Measurements from ENCODE around the gene EML1. TPM values are rescaled to one million over a fixed set of nuclear protein-coding genes. Genes with fewer than 3 reads are reported as not detected.

EML1 gene
- total and polyA plus RNA-seq, 2 of the 13 experiments (the other 11 are each of a cell fraction or from before 2014, with no cell fraction given), result 0.59 to 1.7 TPM

DNA sequence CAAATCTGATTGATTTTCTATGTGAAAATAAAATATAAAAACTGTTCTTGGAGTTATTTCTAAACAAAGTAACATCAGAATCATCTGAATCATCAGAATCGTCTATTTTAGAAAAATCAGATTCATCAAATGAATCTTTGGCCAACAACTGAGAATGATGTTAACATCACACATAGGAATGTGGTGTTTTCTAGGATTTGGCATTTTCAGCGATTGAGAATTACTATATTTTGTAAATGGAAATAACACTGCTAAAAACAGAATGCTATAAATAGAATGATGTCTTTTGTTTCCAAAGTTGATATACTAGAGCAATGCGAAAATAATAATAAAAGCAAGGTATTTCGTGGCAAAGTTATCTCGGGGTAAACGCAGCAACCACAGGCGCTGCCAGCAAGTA, 198.1 kb downstream of the EML1 start:
- no peak overlapping the region for H3K4me2 ChIP-seq (ENCODE audit: low read depth, low read length)
- DNase-seq (ENCODE audit: low spot score), result no peak
- H2AFZ ChIP-seq (ENCODE audit: low read length), result no peak overlapping the region
- ChIA-PET CTCF (ENCODE audit: low intra/inter-chr PET ratio, low total read pairs) (no interaction called here), POLR2A (no interaction called here)
- in situ Hi-C loops (cut with HindIII; ENCODE audit: extremely low pct_ligation_motif_present, low pct_unique_long_range_greater_than_20kb) (no loop called here), intact Hi-C loops (cut with micrococcal nuclease; ENCODE audit: unreplicated experiment) (no loop called here)
- no peaks in the 10 kb centered on the region for H4K20me1 ChIP-seq (ENCODE audit: insufficient read depth, low read length)
- no peak for ATAC-seq
- H3K36me3 ChIP-seq (replicated peaks in 1 of 2; ENCODE audit: control insufficient read depth in 1 of 2, insufficient read depth in 2 of 2, low read length in 2 of 2), result no peaks in the 10 kb centered on the region
- no peaks in the 10 kb centered on the region for H3K4me1 ChIP-seq (ENCODE audit: insufficient read depth, low read length)
- TF ChIP-seq ZNF180 (CRISPR knock-in tag; IDR thresholded peaks at IDR 0.05; ENCODE audit: borderline replicate concordance, low read depth) (no peak), POLR2G (IDR thresholded peaks at IDR 0.05; ENCODE audit: low read depth, low read length) (no peak), ZNF737 (CRISPR knock-in tag; IDR thresholded peaks at IDR 0.05; ENCODE audit: borderline replicate concordance) (no peak)
- no TSS peak for BruUV-seq (replicated peaks)
- H3K27me3 ChIP-seq (ENCODE audit: control insufficient read depth in 1 of 2, insufficient read depth in 2 of 2, low read length in 2 of 2), result no peaks in the 10 kb centered on the region
- no peak overlapping the region for H3K27ac ChIP-seq (ENCODE audit: extremely low read length, insufficient read depth, low read length)
- H3K9ac ChIP-seq (ENCODE audit: insufficient read depth, low read depth, low read length), result no peak overlapping the region
- H3K4me3 ChIP-seq (replicated peaks in 1 of 3; ENCODE audit: insufficient read depth in 1 of 3, low read depth in 2 of 3, low read length in 3 of 3), result no peak overlapping the region
- 92% methylated on average over 7 of the region's 7 CpGs for WGBS (ENCODE audit: low lambda C conversion rate)
- peaks cover 14% of the 10 kb centered on the region for H3K79me2 ChIP-seq (ENCODE audit: insufficient read depth, low read length)
- no peak for FAIRE-seq
- H3K9me3 ChIP-seq (ENCODE audit: low read length), result no peaks in the 10 kb centered on the region

Small RNA genes lying within 50 kb of the gene (small RNA-seq; reads per million reads assigned to genes)
- 0 to 3.9 (median 0) reads per million in 3 experiments for gene RNU1-47P (ENCODE audit: insufficient read depth in 2 of 3, insufficient read length in 3 of 3, low read depth in 2 of 3, low replicate concordance in 1 of 3)

Other genes starting within 250 kb of the EML1 start
- gene CCDC85C, start 189.2 kb upstream of the EML1 start, total RNA-seq (2016; rRNA removed; fragmentation: Illumina TruSeq; extraction: Trizol), result 43.8 and 47.6 TPM in 2 replicates
- 18.8 and 30.3 TPM in 2 replicates for gene CCDC85C, start 189.2 kb upstream of the EML1 start, polyA plus RNA-seq (2011; rRNA removed)
- gene HHIPL1, start 148.3 kb upstream of the EML1 start, total RNA-seq (2016; rRNA removed; fragmentation: Illumina TruSeq; extraction: Trizol), result not detected in 2 replicates
- 0.01 TPM in 1 of 2 replicates, not detected in the other for gene HHIPL1, start 148.3 kb upstream of the EML1 start, polyA plus RNA-seq (2011; rRNA removed)
- gene CYP46A1, start 109.1 kb upstream of the EML1 start, total RNA-seq (2016; rRNA removed; fragmentation: Illumina TruSeq; extraction: Trizol), result not detected in 2 replicates
- not detected in 2 replicates for gene CYP46A1, start 109.1 kb upstream of the EML1 start, polyA plus RNA-seq (2011; rRNA removed)